Upper lobe of left lung (tissue), 6 donors: ENCODE measurements around the gene C20orf173. TPM values are rescaled to one million over a fixed set of nuclear protein-coding genes. Genes with fewer than 3 reads are reported as not detected.
A peak's percentile ranks its signal among the peaks of the same experiment; 100 is the strongest.

Experiments used
- ATAC-seq, 2 donors: fragments of 200-7000 bp; cut with Tn5 transposase; one replicate each; pipeline ENCODE4 v1.9.1; 2022; ENCODE audit warnings: mild to moderate bottlenecking in 2 of 2, moderate library complexity in 2 of 2; ENCODE audit not compliant: low FRiP score in 2 of 2
- DNase-seq, 2 donors: peaks; one replicate each; pipeline ENCODE4 v3.0.0-alpha.2; 2019 to 2020
- H3K27ac ChIP-seq, 4 donors: fragments of 200-600 bp; sonication (generic); one replicate each; pipeline ENCODE4 v1.5.1; 2016 to 2019
- H3K27me3 ChIP-seq, 4 donors: fragments of 200-600 bp; sonication (generic); one replicate each; pipeline ENCODE4 v1.5.1; 2017 to 2019
- H3K36me3 ChIP-seq, 4 donors: fragments of 200-600 bp; sonication (generic); one replicate each; pipeline ENCODE4 v1.5.1; 2016 to 2019
- H3K4me1 ChIP-seq, 4 donors: fragments of 200-600 bp; sonication (generic); one replicate each; pipeline ENCODE4 v1.5.1; 2018 to 2019
- H3K4me3 ChIP-seq, 4 donors: fragments of 200-600 bp; sonication (generic); one replicate each; pipeline ENCODE4 v1.5.1; 2017 to 2019; ENCODE audit warnings: mild to moderate bottlenecking in 2 of 4, moderate library complexity in 1 of 4
- H3K9me3 ChIP-seq, 4 donors: fragments of 200-600 bp; sonication (generic); one replicate each; pipeline ENCODE4 v1.5.1; 2018 to 2019
- CTCF ChIP-seq, 6 experiments: fragments of 450-650 bp in 4 of 6; fragments of 200-600 bp in 2 of 6; sonication (generic) in 2 of 6; IDR thresholded peaks; one replicate each; pipeline ENCODE4 v1.5.1; 2016 to 2019; ENCODE audit warnings: antibody characterized with exemption in 6 of 6
- EP300 ChIP-seq, 4 donors: sonication (generic); formaldehyde crosslinking; IDR thresholded peaks; one replicate each; pipeline ENCODE4 v1.5.1; 2017; ENCODE audit warnings: antibody characterized with exemption in 4 of 4, control low read depth in 2 of 4
- POLR2A ChIP-seq, 4 donors: fragments of 450-650 bp; IDR thresholded peaks; one replicate each; pipeline ENCODE4 v1.5.1; 2016 to 2017; ENCODE audit warnings: antibody characterized with exemption in 4 of 4, mild to moderate bottlenecking in 2 of 4
- POLR2AphosphoS5 ChIP-seq, 2 donors: sonication (generic); formaldehyde crosslinking; IDR thresholded peaks; one replicate each; pipeline ENCODE4 v1.5.1; 2017; ENCODE audit warnings: antibody characterized with exemption in 2 of 2
- WGBS, 2 donors: methylation state at CpG; one replicate each; pipeline ENCODE4 v1.1.5; 2017 to 2018; 5-methylcytosine and 5-hydroxymethylcytosine counted together
- total RNA-seq, 6 donors: library from RNA; depleted of rRNA in 4 of 6; stranded (reverse); fragments of >200 nt in 4 of 6; gene quantifications; one replicate each; pipeline versions ENCODE4 v1.1.0 to v1.2.1, GENCODE V29; 2016 to 2021
- donor health status: DM: no; HTN: no; CAD: no; lungs with moderate emphysema.
- donor health status: DM: no; HTN: yes; CAD: no; lungs with severe emphysema.

The C20orf173 gene
- total RNA-seq, 6 donors from 2014 or later = not detected

GRCh38 chr20:35541118-35541782, 11.8 kb upstream of the C20orf173 start:
- Histone ChIP-seq H3K4me1 (peaks cover 13 to 18% (median 17%) of the 10 kb centered on the region in 4 donors), H3K9me3 (no peaks in the 10 kb centered on the region), H3K27me3 (no peaks in the 10 kb centered on the region), H3K27ac (peak overlapping the region in 2 of 4 donors; percentile 82 to 84), H3K36me3 (peaks cover 0 to 22% (median 3%) of the 10 kb centered on the region in 4 donors), H3K4me3 (peak overlapping the region in 3 of 4 donors; percentile 58 to 66 (median 61))
- 34 to 36% methylated on average over 13 of the region's 13 CpGs for WGBS, 2 donors
- TF ChIP-seq POLR2AphosphoS5 (IDR thresholded peaks at IDR 0.05) = no peak
- no peak for TF ChIP-seq POLR2A (IDR thresholded peaks at IDR 0.05)
- TF ChIP-seq CTCF (IDR thresholded peaks at IDR 0.05) = no peak
- no peak for TF ChIP-seq EP300 (IDR thresholded peaks at IDR 0.05)
- ATAC-seq (no peak), DNase-seq (no peak)

DNA sequence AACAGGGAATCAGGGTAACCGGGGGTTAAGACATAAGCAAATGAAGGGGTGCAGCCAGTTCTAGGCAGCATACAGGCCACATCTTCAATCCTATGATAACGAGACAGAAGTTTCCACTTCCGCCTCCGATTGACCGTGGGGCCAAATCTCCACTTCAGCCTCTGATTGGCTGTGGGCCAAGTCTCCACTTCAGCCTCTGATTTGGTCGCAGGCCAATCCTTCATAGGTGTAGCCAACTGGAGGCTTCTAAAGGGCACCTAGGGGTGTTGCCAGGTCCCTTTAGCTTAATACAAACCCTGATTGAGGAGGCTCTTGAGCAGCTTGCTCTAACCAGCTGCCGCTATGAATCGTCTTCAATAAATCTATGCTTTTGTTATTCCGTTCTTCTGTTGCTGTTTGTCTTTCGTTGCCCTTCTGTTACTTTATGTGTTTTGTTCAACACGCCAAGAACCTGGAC, 10.3 kb upstream of the C20orf173 start:
- ATAC-seq (no peak), DNase-seq (peak in 1 of 2 donors; percentile 62)
- H3K4me3 ChIP-seq = peak overlapping the region in 1 of 4 donors; percentile 19
- TF ChIP-seq POLR2AphosphoS5 (IDR thresholded peaks at IDR 0.05) (no peak), EP300 (IDR thresholded peaks at IDR 0.05) (peak in 1 of 4 donors; percentile 27)
- peaks cover 13 to 18% (median 17%) of the 10 kb centered on the region in 4 donors for H3K4me1 ChIP-seq
- H3K9me3 ChIP-seq = no peaks in the 10 kb centered on the region
- 45 to 64% methylated on average over 11 of the region's 11 CpGs for WGBS, 2 donors
- no peaks in the 10 kb centered on the region for H3K27me3 ChIP-seq
- peaks cover 0 to 16% (median 3%) of the 10 kb centered on the region in 4 donors for H3K36me3 ChIP-seq
- no peak overlapping the region for H3K27ac ChIP-seq

DNA sequence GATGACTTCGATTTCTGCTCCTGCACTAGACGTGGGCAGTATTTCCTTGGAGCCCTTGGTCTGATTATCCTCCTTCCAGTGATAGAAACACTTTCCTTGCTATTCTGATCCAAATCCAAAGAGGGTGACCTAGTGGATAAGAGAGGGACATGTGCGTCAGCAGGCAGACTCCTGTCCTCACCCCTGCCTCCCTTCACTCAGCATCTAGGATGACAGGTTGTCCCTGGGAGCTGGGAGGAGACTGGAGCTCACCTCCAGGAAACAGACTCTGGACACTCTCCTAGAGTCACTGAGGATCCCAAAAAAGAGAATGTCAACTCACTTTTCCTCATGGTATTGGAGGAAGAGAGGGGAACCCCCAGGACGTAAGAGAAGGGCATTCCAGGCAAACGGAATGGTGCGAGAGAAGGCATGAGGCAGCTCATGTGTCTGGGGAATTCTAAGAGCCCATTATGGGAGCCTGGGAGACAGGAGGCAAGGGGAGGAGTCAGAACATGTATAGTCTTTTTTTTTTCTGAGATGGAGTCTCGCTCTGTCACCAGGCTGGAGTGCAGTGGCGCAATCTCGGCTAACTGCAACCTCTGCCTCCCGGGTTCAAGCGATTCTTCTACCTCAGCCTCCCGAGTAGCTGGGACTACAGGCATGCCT, 2.2 kb downstream of the C20orf173 start:
- Histone ChIP-seq H3K27ac (no peak overlapping the region), H3K9me3 (no peaks in the 10 kb centered on the region), H3K27me3 (no peaks in the 10 kb centered on the region), H3K36me3 (no peaks in the 10 kb centered on the region), H3K4me1 (no peaks in the 10 kb centered on the region), H3K4me3 (no peak overlapping the region)
- ATAC-seq = no peak
- no peak for DNase-seq
- WGBS, 2 donors = 85 to 88% methylated on average over 12 of the region's 12 CpGs
- TF ChIP-seq POLR2A (IDR thresholded peaks at IDR 0.05) = no peak
- TF ChIP-seq EP300 (IDR thresholded peaks at IDR 0.05) = no peak
- TF ChIP-seq CTCF (IDR thresholded peaks at IDR 0.05) = no peak
- TF ChIP-seq POLR2AphosphoS5 (IDR thresholded peaks at IDR 0.05) = no peak

DNA sequence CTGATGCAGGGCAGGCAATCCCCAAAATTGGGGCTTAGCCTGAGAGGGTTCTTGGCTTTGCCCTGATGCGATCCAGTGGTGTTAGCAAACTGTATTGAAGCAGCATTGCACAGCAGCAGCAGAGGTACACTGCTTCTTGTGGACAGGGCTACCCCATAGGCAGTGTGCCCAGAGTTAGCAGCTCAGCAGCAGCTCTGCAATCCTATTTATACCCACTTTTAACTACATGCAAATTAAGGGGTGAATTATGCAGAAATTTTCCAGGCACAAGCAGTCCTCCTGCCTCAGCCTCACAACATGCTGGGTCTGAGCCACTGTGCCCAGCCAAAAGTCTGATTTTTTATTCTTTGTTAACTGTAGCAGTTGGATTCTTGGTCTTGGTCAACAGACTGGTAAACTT, 3.8 kb downstream of the C20orf173 start:
- 91 to 100% methylated on average over 1 of the region's 1 CpG for WGBS, 2 donors

More for the DNA sequence above, 3.8 kb downstream of the C20orf173 start:
- no peaks in the 10 kb centered on the region for H3K4me1 ChIP-seq
- no peak for ATAC-seq
- H3K27me3 ChIP-seq = no peaks in the 10 kb centered on the region
- no peak for DNase-seq
- no peak overlapping the region for H3K4me3 ChIP-seq
- H3K9me3 ChIP-seq = no peaks in the 10 kb centered on the region
- no peak overlapping the region for H3K27ac ChIP-seq
- no peaks in the 10 kb centered on the region for H3K36me3 ChIP-seq
- no peak for TF ChIP-seq CTCF (IDR thresholded peaks at IDR 0.05)
- TF ChIP-seq EP300 (IDR thresholded peaks at IDR 0.05) = no peak
- TF ChIP-seq POLR2AphosphoS5 (IDR thresholded peaks at IDR 0.05) = no peak
- TF ChIP-seq POLR2A (IDR thresholded peaks at IDR 0.05) = no peak
